ENCODE data around the gene TMEM234. TPM values are rescaled to one million over a fixed set of nuclear protein-coding genes. Genes with fewer than 3 reads are reported as not detected.

TMEM234 gene
- total and polyA plus RNA-seq, 2 of the 8 experiments (the other 6 are each of a cell fraction or from before 2014, with no cell fraction given): 8.7 to 8.9 TPM

DNA sequence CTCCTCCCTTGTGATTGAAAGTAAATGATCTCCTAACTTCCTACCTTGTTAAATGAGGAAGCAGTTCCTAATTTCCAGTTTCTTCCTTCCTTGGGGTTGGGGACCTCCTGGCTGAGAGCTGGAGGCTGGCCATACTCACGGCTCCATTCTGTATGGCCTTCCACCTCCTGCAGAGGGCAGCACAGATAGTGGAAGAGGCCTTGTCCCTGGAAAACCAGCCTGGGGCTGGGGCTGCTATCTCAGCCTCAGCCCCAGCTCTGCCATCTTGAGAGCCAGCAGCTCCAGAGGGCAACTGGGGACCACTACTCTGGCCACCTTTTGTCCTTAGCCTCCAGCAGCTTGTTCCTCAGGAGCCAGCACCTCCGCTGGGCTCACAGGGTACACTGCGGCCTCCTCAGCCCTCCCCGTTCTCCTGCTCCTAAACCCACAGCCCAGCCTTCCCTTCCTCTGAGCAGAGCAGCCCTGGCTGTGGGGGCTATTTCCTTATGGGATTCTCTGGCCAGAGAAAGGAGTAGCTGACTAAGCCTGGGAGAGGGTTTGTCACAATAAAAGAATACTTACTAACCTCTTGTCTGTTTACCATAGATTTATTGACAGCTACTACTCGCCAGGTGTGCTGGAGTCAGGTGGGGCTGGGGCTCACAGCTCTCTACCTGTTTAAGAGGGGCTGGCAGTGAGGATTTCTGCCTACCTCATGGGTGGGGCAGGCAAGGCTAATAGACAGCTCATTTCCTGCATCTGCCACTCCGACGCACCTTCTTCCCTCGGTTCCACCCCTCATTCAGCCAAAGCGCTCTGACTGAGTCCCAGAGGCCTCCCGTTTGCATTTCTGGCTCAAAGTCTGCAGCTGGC, 6.3 kb downstream of the TMEM234 start:
- H3K4ac ChIP-seq (replicated peaks; ENCODE audit: insufficient read length, low read depth, low read length): no peak overlapping the region
- no peak overlapping the region for H2BK15ac ChIP-seq (ENCODE audit: low read length)
- 88% methylated on average over 10 of the region's 10 CpGs; no CpG with 5 or more reads in 1 of the 2 experiments for WGBS, 2 experiments (ENCODE audit: extremely low coverage in 1 of 2, insufficient coverage in 1 of 2, insufficient read length in 1 of 2, insufficient replicate concordance in 2 of 2, low coverage in 1 of 2, low lambda C conversion rate in 2 of 2, missing lambda C conversion rate in 1 of 2)
- no peak overlapping the region for H3K27ac ChIP-seq (ENCODE audit: low read depth, low read length)
- H3K4me2 ChIP-seq (ENCODE audit: insufficient read depth in 1 of 2, low read depth in 2 of 2, low read length in 2 of 2): no peak overlapping the region
- H3K27me3 ChIP-seq (replicated peaks in 1 of 4; ENCODE audit: control insufficient read depth in 3 of 4, extremely low read depth in 1 of 4, insufficient read depth in 3 of 4, low read length in 3 of 4): no peaks in the 10 kb centered on the region
- H2AK5ac ChIP-seq (ENCODE audit: low read depth, low read length): no peak overlapping the region
- H3K79me1 ChIP-seq (ENCODE audit: low read depth, low read length): no peaks in the 10 kb centered on the region; the same call in 1 of the 2 replicates
- H3K4me3 ChIP-seq (ENCODE audit: extremely low read depth in 1 of 4, insufficient read depth in 2 of 4, low read depth in 3 of 4, low read length in 4 of 4): no peak overlapping the region
- no peak overlapping the region for H2BK20ac ChIP-seq (ENCODE audit: low read length)
- H3K36me3 ChIP-seq (ENCODE audit: control insufficient read depth in 2 of 4, insufficient read depth in 4 of 4, low read length in 3 of 4): peaks cover 2 to 14% (median 6%) of the 10 kb centered on the region in 4 experiments; a peak in 4 of 8 replicates
- FAIRE-seq (no peak), DNase-seq (ENCODE audit: low read depth in 1 of 2, low spot score in 2 of 2) (peak in 1 of 2 experiments; percentile 79)
- no peak overlapping the region for H2BK120ac ChIP-seq (replicated peaks; ENCODE audit: low read depth, low read length)
- peaks cover 0 to 3% of the 10 kb centered on the region in 2 experiments for H4K20me1 ChIP-seq (replicated peaks in 1 of 2; ENCODE audit: control insufficient read depth in 1 of 2, insufficient read depth in 2 of 2, low read length in 2 of 2)
- ChIA-PET CTCF (ENCODE audit: partially characterized antibody) (interaction anchor here (0.6 to 7.6 kb wide), 44 partner anchors 10 to 419 kb away, joined by 3 to 70 read pairs (median 4); partner anchors contain the start of genes CCDC28B, FAM167B, FAM229A and HDAC1), POLR2A (ENCODE audit: partially characterized antibody) (interaction anchor here (0.7 to 4.1 kb wide), 23 partner anchors 10 to 178 kb away, joined by 3 to 33 read pairs (median 5); partner anchors contain the start of genes BSDC1, FAM229A, IQCC and MARCKSL1)
- H2BK12ac ChIP-seq (ENCODE audit: low read depth, low read length): no peak overlapping the region
- no peak overlapping the region for H3K23ac ChIP-seq (ENCODE audit: insufficient read length)
- no peak overlapping the region for H3K14ac ChIP-seq (ENCODE audit: insufficient read length)
- no peaks in the 10 kb centered on the region for H3K23me2 ChIP-seq (ENCODE audit: low read depth, low read length)
- no peak overlapping the region for H4K91ac ChIP-seq (replicated peaks; ENCODE audit: insufficient read length, low read length)
- H3K79me2 ChIP-seq (ENCODE audit: control insufficient read depth in 1 of 2, insufficient read depth in 2 of 2, low read length in 2 of 2): peaks cover 0 to 5% of the 10 kb centered on the region in 2 experiments; a peak in 2 of 4 replicates
- no peaks in the 10 kb centered on the region for H3K9me3 ChIP-seq (ENCODE audit: insufficient read depth in 2 of 2, low read depth in 1 of 2, low read length in 1 of 2)
- no peak overlapping the region for H3K56ac ChIP-seq (replicated peaks; ENCODE audit: insufficient read length, low read depth, low read length)
- H2BK5ac ChIP-seq (ENCODE audit: low read depth, low read length): no peak overlapping the region
- no peak overlapping the region for H3K18ac ChIP-seq (ENCODE audit: extremely low read depth, low read length)
- H3K9ac ChIP-seq (replicated peaks in 1 of 4; ENCODE audit: extremely low read depth in 1 of 4, low read depth in 3 of 4, low read length in 3 of 4): no peak overlapping the region
- H2AFZ ChIP-seq (ENCODE audit: low read length): no peak overlapping the region
- no peak overlapping the region; the same call in 1 of the 2 replicates for H4K8ac ChIP-seq (ENCODE audit: extremely low read depth, insufficient read depth, low read length)
- H3K4me1 ChIP-seq (replicated peaks in 1 of 4; ENCODE audit: control insufficient read depth in 3 of 4, insufficient read depth in 4 of 4, low read length in 3 of 4): no peaks in the 10 kb centered on the region
- no peak overlapping the region for H4K5ac ChIP-seq (ENCODE audit: insufficient read length, low read depth, low read length)
- TF ChIP-seq TBP (IDR thresholded peaks at IDR 0.05; ENCODE audit: low read depth, low read length) (no peak), BACH1 (IDR thresholded peaks at IDR 0.05; ENCODE audit: low read length) (no peak), YY1 (IDR thresholded peaks at IDR 0.05; ENCODE audit: low read depth, low read length) (peak; percentile 77), GABPA (IDR thresholded peaks at IDR 0.05; ENCODE audit: borderline replicate concordance, insufficient read depth, low read length) (no peak), RAD21 (IDR thresholded peaks at IDR 0.05 in 1 of 2, conservative IDR thresholded peaks at IDR 0.05 in 1 of 2; ENCODE audit: low read depth in 2 of 2, low read length in 2 of 2) (peak; percentile 76 to 87), KDM1A (IDR thresholded peaks at IDR 0.05; ENCODE audit: borderline replicate concordance, low read length) (no peak), SRF (IDR thresholded peaks at IDR 0.05; ENCODE audit: low read depth, low read length) (no peak)
- TF ChIP-seq, protein P1, sequence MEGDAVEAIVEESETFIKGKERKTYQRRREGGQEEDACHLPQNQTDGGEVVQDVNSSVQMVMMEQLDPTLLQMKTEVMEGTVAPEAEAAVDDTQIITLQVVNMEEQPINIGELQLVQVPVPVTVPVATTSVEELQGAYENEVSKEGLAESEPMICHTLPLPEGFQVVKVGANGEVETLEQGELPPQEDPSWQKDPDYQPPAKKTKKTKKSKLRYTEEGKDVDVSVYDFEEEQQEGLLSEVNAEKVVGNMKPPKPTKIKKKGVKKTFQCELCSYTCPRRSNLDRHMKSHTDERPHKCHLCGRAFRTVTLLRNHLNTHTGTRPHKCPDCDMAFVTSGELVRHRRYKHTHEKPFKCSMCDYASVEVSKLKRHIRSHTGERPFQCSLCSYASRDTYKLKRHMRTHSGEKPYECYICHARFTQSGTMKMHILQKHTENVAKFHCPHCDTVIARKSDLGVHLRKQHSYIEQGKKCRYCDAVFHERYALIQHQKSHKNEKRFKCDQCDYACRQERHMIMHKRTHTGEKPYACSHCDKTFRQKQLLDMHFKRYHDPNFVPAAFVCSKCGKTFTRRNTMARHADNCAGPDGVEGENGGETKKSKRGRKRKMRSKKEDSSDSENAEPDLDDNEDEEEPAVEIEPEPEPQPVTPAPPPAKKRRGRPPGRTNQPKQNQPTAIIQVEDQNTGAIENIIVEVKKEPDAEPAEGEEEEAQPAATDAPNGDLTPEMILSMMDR (IDR thresholded peaks at IDR 0.05; ENCODE audit: control extremely low read depth in 1 of 3, insufficient read depth in 1 of 3, low read depth in 1 of 3, low read length in 3 of 3): peak; percentile 86 to 91 (median 86)

All from H1 (cell line).